ENCODE data around the gene MYO9B.

MYO9B gene

DNA sequence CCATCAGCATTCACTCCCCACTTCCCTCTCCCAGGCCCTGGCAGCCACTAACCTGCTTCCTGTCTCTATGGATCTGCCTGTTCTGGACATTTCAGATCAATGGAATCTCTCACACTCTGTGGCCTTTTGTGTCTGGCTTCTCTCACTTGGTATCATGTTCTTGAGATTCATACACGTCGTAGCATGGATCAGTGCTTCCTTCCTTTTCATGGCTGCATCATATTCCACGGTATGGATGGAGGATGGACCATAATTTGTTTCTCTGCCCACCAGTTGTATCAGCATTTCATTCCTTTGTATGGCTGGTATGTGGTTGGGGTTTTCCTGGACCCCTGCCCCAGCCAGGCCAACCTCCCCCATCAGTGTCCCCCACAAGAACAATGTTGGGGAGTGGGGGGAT is 36.2 kb downstream of the MYO9B start:
- no peak overlapping the region for H3K27ac ChIP-seq
- TF ChIP-seq, protein P1, sequence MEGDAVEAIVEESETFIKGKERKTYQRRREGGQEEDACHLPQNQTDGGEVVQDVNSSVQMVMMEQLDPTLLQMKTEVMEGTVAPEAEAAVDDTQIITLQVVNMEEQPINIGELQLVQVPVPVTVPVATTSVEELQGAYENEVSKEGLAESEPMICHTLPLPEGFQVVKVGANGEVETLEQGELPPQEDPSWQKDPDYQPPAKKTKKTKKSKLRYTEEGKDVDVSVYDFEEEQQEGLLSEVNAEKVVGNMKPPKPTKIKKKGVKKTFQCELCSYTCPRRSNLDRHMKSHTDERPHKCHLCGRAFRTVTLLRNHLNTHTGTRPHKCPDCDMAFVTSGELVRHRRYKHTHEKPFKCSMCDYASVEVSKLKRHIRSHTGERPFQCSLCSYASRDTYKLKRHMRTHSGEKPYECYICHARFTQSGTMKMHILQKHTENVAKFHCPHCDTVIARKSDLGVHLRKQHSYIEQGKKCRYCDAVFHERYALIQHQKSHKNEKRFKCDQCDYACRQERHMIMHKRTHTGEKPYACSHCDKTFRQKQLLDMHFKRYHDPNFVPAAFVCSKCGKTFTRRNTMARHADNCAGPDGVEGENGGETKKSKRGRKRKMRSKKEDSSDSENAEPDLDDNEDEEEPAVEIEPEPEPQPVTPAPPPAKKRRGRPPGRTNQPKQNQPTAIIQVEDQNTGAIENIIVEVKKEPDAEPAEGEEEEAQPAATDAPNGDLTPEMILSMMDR (conservative IDR thresholded peaks at IDR 0.05) = no peak

DNA sequence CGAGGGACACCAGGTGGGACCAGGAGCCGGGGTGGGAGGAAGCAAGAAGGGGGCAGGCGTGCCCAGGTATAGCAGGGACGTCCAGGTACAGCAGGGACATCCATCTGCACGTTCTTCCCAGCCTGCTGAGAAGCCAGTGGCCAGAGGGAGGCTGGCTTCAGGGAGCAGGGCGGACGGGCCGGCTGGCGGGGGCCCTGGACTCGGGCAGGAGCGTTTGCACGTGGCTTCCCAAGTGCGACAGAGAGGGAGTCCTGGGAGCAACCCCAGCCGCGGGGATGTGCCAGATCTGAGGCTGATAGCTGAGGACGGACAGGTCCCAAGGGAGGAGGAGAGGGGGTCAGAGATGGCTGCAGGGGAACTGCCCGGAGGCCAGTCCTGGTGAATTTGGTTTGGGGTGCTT is 36.7 kb downstream of the MYO9B start:
- TF ChIP-seq, protein P1 (conservative IDR thresholded peaks at IDR 0.05) = no peak
- no peak overlapping the region for H3K27ac ChIP-seq

DNA sequence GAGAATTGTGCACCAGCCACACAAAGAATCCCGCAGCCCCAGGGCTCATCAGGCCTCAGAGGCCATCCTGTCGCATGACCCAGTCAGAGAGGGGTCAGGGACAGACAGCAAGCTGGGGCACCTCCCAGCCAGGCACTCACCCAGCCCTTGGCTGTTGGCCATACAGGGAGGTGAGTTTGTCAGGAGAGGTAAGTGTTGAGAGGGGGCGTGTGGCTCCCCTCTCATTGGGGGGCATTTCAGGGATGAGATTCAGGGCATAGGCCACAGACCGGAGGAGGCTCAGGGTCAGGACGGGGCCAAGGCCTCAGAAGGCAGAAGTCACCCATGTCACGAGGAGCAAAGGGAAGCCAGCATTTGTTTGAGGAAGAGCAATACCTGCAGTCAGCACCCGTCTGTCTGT is 37.1 kb downstream of the MYO9B start:
- H3K27ac ChIP-seq = no peak overlapping the region
- TF ChIP-seq, protein P1 (conservative IDR thresholded peaks at IDR 0.05) = no peak

DNA sequence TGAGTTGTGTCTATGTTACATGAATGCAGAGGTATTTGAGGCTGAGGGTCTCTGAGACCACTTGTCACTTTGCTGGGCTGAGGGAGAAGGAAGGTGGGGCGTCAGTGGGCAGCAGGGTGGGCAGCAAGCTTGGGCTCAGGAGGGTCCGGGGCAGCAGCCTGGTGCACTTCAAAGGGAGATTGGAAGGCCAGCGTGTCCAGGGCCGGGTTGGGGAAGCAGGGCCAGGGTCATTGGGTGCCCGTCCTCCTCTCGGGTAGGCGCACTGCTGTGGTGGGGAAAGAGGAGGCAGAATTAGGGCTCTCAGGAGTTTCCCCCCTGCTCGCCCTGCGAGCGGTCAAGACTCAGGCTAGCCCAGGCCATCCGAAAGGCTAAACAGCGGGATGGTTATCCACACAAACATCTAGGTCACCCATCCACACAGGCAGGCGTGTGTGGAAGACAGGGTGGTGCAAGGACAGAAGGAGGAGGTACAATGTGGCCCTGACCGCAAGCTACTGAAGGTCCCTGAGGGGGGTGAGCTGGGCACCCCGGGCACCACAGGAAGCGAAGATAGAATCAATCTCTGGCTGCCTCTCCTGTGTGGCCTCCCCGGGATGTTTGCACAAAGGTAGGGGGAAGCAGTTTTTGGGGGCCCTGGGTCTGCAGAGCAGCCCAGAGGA is 37.7 kb downstream of the MYO9B start:
- H3K27ac ChIP-seq = no peak overlapping the region

DNA sequence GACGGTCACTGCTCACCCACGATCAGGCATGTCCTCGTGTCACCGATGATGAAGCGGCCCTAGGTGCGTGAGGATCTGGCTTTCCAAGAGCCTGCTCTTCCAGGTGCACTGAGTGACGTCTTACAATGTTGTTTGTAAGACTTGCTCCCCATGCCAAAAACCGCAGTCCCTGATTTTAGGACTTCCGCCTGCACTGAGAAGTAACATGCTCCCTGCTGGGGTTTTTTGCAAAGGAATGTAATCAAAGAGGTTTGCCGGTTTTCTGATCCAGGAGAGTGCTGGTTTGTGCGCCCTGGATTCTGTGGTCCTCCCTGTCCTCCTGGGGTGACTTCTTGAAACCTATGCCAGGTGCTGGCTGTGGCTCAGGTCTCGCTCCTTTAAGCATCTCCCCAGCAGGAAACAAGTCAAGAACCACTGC is 38.8 kb downstream of the MYO9B start:
- TF ChIP-seq, protein P1 (conservative IDR thresholded peaks at IDR 0.05) = no peak
- H3K27ac ChIP-seq = no peak overlapping the region

More for the DNA sequence above, 37.7 kb downstream of the MYO9B start:
- TF ChIP-seq, protein P1 (conservative IDR thresholded peaks at IDR 0.05) = no peak

DNA sequence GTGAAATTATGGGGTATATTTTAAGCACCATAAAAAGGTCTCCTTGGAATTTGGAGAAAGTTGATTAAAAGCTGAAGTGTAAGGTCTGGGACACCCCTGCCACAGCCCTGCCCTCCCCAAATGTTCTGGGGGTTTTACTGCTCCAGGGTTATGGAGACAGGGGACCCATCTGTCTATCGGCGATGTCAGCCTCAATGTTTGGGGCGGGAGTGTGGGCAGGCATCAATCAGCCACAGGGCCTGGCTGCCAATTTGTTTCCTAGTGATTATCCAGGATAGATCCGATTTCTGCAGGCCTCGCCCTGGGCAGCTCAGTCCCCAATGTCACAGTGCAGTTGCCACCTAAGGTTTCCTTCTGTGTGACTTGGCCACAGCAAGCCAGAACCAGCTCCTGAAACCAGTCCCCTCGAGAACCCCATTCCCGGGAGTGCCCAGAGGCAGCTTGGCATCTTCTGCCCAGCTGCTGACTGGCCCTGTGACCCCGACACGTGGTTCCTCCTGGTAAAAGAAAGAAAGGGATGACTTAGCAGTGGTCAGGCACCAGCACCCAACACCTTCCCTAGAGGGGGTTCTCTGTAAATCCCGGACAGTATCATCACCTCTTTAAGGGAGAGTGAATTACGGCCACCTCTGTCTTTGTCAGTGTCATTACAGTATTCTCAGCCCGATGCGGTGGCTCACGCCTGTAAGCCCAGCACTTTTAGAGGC is 41.6 kb downstream of the MYO9B start:
- TF ChIP-seq, protein P1 (conservative IDR thresholded peaks at IDR 0.05) = no peak
- no peak overlapping the region for H3K27ac ChIP-seq

DNA sequence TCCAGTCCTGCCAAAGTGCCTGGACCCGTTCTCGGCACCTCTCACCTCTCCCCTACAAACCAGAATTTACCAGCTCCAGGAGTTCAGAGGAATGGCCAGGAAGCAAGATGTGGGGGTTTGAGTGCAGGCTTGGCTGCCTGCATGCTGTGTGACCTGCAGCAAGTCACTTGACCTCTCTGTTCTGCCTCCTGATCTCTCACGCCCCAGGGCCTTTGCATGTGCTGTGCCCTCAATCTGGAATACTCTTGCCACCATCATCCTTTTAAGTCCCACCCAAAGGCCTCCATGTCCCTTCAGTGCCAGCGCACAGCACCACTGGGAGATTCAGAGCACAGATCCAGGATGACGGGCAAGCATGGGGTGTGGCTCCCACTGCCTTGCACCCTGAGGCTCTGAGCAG is 43.4 kb downstream of the MYO9B start:
- H3K27ac ChIP-seq = no peak overlapping the region
- TF ChIP-seq, protein P1 (conservative IDR thresholded peaks at IDR 0.05) = no peak

Data from VCaP (cell line).